Activated CD4-positive, alpha-beta T cell treated with anti-CD3 and anti-CD28 coated beads, Interleukin-2, amount 50 U/mL, for 48 hours (primary cell): ENCODE measurements around the gene GFRA4.

Source experiments
- DNase-seq, 2 experiments: peaks; one replicate each; pipeline ENCODE4 v3.0.0-alpha.2; 2020

GFRA4 gene

DNA sequence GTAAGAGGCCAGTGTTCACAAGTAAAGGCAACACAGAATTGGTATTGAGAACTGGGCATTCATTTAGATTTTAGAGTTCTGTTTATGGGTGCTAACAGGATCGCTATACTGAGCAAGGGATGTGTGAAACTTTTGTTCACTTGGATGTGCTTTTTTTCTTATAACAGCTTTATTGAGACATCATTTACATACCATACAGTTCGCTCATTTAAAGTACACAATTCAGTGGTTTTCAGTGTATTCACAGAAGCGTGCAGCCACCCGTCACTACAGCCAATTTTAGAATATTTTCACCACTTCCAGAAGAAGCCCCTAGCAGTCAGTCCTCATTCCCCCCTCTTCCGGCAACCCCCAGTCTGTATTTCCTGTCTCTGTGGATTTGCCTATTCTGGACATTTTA, 48.7 kb downstream of the GFRA4 start:
- DNase-seq = no peak

DNA sequence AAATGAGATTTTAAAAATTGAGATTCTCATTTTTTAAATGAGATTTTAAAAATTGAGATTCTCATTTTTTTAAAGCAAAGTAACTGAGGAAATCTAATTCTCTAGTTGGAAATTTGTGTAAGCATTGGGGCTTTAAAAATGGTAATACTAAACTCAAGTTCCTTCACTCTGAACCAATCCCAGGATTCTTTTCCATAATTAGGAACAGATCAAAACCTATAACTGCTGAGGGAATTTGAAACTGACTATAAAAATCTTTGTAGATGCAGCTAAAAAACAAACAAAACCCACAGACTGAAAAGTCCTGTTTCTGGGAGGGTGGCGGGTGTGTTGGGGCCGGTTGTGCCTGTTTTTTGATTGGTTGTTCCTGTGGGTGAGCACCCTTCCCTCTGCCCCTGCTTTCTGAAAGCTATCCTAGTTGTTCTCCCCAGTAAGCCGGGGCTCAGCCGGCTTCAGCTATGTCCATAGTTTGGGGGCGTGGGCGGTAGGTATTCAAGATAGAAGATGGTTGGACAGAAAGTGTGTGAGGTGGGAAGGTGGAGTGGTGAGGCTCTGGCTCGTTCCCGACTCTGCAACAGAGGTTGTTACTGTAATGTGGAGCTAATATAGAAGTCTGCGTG, 49.3 kb downstream of the GFRA4 start:
- no peak for DNase-seq

DNA sequence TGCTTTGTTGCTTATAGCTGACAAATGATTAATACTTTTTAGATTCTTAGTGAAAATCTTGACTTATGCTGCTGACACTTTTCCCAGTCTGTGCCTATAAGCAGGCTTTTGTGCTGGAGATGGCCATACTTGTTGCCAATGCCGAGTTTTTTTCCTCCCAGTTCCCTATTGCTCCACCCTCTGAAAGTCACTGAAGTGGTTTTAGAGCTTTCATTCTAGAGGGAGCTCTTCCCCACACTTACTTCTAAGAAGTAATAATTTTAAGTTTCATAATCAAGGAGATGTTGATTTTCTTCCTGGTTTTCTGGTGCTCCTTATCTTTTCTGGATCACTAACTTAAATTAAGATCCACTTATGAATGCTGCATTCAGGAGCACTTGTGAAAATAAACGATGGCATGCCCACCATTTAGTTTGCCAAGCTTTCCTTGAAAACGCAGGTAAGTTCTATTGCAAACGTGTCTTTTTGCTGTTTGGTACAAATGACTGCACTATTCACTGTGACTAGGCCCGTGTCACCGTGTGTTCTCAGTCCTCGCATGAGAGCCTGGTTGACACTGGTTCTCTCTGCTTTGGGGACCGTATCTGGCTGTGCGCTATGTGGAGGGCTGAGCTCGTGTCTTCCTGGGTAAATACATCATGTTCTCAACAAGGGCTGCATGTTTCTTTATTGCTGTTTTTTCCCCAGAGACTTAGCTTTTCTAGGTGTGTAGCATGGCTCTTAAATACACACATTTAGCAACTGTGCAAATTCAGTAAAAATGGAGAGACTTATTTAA, 50.2 kb downstream of the GFRA4 start:
- no peak for DNase-seq

DNA sequence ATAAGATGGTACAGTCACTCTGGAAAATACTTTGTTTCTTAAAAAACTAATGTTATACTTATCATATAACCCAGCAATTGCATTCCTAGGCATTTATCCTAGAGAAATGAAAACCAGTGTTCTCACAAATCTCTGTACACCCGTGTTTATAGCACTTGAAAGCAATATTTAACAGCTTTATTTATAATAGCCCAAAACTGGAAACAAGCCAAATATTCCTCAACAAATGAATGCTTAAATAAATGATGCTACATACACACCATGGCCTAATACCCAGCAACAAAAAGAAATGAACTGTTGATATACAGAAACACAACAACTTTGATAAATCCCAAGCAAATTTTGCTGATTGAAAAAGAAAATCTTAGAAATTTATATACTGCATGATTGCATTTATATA, 51.3 kb downstream of the GFRA4 start:
- DNase-seq = no peak
